ENCODE measurements around the gene DOCK6.

DOCK6 gene

GRCh38 chr19:11291991-11292390 is 29.7 kb upstream of the DOCK6 start:
- no peak overlapping the region for H3K9ac ChIP-seq (ENCODE audit: low read length)
- H3K9me3 ChIP-seq (ENCODE audit: low read length) = no peaks in the 10 kb centered on the region
- H3K27ac ChIP-seq (ENCODE audit: low read depth, low read length) = no peak overlapping the region
- H3K4me3 ChIP-seq (ENCODE audit: low read depth in 1 of 2, low read length in 2 of 2) = no peak overlapping the region
- H3K36me3 ChIP-seq (ENCODE audit: insufficient read depth, low read length) = no peaks in the 10 kb centered on the region
- H3K27me3 ChIP-seq (ENCODE audit: control insufficient read depth in 1 of 2, insufficient read depth in 2 of 2, low read length in 2 of 2) = no peaks in the 10 kb centered on the region
- peaks cover 11% of the 10 kb centered on the region for H3K4me1 ChIP-seq (ENCODE audit: insufficient read depth, low read length)

- H3K9me3 ChIP-seq (ENCODE audit: low read length) = no peaks in the 10 kb centered on the region
- H3K9ac ChIP-seq (ENCODE audit: low read length) = no peak overlapping the region
- no peak overlapping the region for H3K27ac ChIP-seq (ENCODE audit: low read depth, low read length)
- peaks cover 9% of the 10 kb centered on the region for H3K4me1 ChIP-seq (ENCODE audit: insufficient read depth, low read length)
- H3K27me3 ChIP-seq (ENCODE audit: control insufficient read depth in 1 of 2, insufficient read depth in 2 of 2, low read length in 2 of 2) = no peaks in the 10 kb centered on the region
- no peaks in the 10 kb centered on the region for H3K36me3 ChIP-seq (ENCODE audit: insufficient read depth, low read length)
- H3K4me3 ChIP-seq (ENCODE audit: low read depth in 1 of 2, low read length in 2 of 2) = no peak overlapping the region
Observed at GRCh38 chr19:11291415-11291814, 29.1 kb upstream of the DOCK6 start.

GRCh38 chr19:11290256-11290655 is 27.9 kb upstream of the DOCK6 start:
- H3K36me3 ChIP-seq (ENCODE audit: insufficient read depth, low read length) = no peaks in the 10 kb centered on the region
- H3K4me3 ChIP-seq (ENCODE audit: low read depth in 1 of 2, low read length in 2 of 2) = no peak overlapping the region
- H3K27me3 ChIP-seq (ENCODE audit: control insufficient read depth in 1 of 2, insufficient read depth in 2 of 2, low read length in 2 of 2) = no peaks in the 10 kb centered on the region
- H3K9me3 ChIP-seq (ENCODE audit: low read length) = no peaks in the 10 kb centered on the region
- no peak overlapping the region for H3K27ac ChIP-seq (ENCODE audit: low read depth, low read length)
- no peak overlapping the region for H3K9ac ChIP-seq (ENCODE audit: low read length)
- peaks cover 4% of the 10 kb centered on the region for H3K4me1 ChIP-seq (ENCODE audit: insufficient read depth, low read length)

- Histone ChIP-seq H3K27ac (ENCODE audit: low read depth, low read length) (no peak overlapping the region), H3K9ac (ENCODE audit: low read length) (no peak overlapping the region), H3K9me3 (ENCODE audit: low read length) (no peaks in the 10 kb centered on the region), H3K4me1 (ENCODE audit: insufficient read depth, low read length) (no peaks in the 10 kb centered on the region), H3K27me3 (ENCODE audit: control insufficient read depth in 1 of 2, insufficient read depth in 2 of 2, low read length in 2 of 2) (no peaks in the 10 kb centered on the region), H3K4me3 (ENCODE audit: low read depth in 1 of 2, low read length in 2 of 2) (no peak overlapping the region), H3K36me3 (ENCODE audit: insufficient read depth, low read length) (no peaks in the 10 kb centered on the region)
Observed at GRCh38 chr19:11288349-11288748, 26.0 kb upstream of the DOCK6 start.

GRCh38 chr19:11286312-11286974 is 24.1 kb upstream of the DOCK6 start:
- H3K27me3 ChIP-seq (ENCODE audit: control insufficient read depth in 1 of 2, insufficient read depth in 2 of 2, low read length in 2 of 2) = no peaks in the 10 kb centered on the region
- H3K9me3 ChIP-seq (ENCODE audit: low read length) = no peaks in the 10 kb centered on the region
- no peak overlapping the region for H3K4me3 ChIP-seq (ENCODE audit: low read depth in 1 of 2, low read length in 2 of 2)
- no peaks in the 10 kb centered on the region for H3K36me3 ChIP-seq (ENCODE audit: insufficient read depth, low read length)
- H3K27ac ChIP-seq (ENCODE audit: low read depth, low read length) = no peak overlapping the region
- H3K9ac ChIP-seq (ENCODE audit: low read length) = no peak overlapping the region
- no peaks in the 10 kb centered on the region for H3K4me1 ChIP-seq (ENCODE audit: insufficient read depth, low read length)

GRCh38 chr19:11284515-11284914 is 22.2 kb upstream of the DOCK6 start:
- Histone ChIP-seq H3K36me3 (ENCODE audit: insufficient read depth, low read length) (no peaks in the 10 kb centered on the region), H3K9me3 (ENCODE audit: low read length) (no peaks in the 10 kb centered on the region), H3K27ac (ENCODE audit: low read depth, low read length) (no peak overlapping the region), H3K27me3 (ENCODE audit: control insufficient read depth in 1 of 2, insufficient read depth in 2 of 2, low read length in 2 of 2) (no peaks in the 10 kb centered on the region), H3K4me1 (ENCODE audit: insufficient read depth, low read length) (no peaks in the 10 kb centered on the region), H3K9ac (ENCODE audit: low read length) (no peak overlapping the region), H3K4me3 (ENCODE audit: low read depth in 1 of 2, low read length in 2 of 2) (no peak overlapping the region)

GRCh38 chr19:11281356-11282049 is 19.2 kb upstream of the DOCK6 start:
- Histone ChIP-seq H3K27ac (ENCODE audit: low read depth, low read length) (no peak overlapping the region), H3K4me1 (ENCODE audit: insufficient read depth, low read length) (no peaks in the 10 kb centered on the region), H3K9ac (ENCODE audit: low read length) (no peak overlapping the region), H3K4me3 (ENCODE audit: low read depth in 1 of 2, low read length in 2 of 2) (no peak overlapping the region), H3K27me3 (ENCODE audit: control insufficient read depth in 1 of 2, insufficient read depth in 2 of 2, low read length in 2 of 2) (no peaks in the 10 kb centered on the region), H3K9me3 (ENCODE audit: low read length) (no peaks in the 10 kb centered on the region), H3K36me3 (ENCODE audit: insufficient read depth, low read length) (no peaks in the 10 kb centered on the region)

GRCh38 chr19:11279505-11280236 is 17.3 kb upstream of the DOCK6 start:
- Histone ChIP-seq H3K9me3 (ENCODE audit: low read length) (no peaks in the 10 kb centered on the region), H3K36me3 (ENCODE audit: insufficient read depth, low read length) (no peaks in the 10 kb centered on the region), H3K4me3 (ENCODE audit: low read depth in 1 of 2, low read length in 2 of 2) (no peak overlapping the region), H3K27ac (ENCODE audit: low read depth, low read length) (no peak overlapping the region), H3K4me1 (ENCODE audit: insufficient read depth, low read length) (no peaks in the 10 kb centered on the region), H3K27me3 (ENCODE audit: control insufficient read depth in 1 of 2, insufficient read depth in 2 of 2, low read length in 2 of 2) (no peaks in the 10 kb centered on the region), H3K9ac (ENCODE audit: low read length) (no peak overlapping the region)

- no peak overlapping the region for H3K9ac ChIP-seq (ENCODE audit: low read length)
- H3K9me3 ChIP-seq (ENCODE audit: low read length) = no peaks in the 10 kb centered on the region
- H3K27ac ChIP-seq (ENCODE audit: low read depth, low read length) = no peak overlapping the region
- no peaks in the 10 kb centered on the region for H3K36me3 ChIP-seq (ENCODE audit: insufficient read depth, low read length)
- no peak overlapping the region for H3K4me3 ChIP-seq (ENCODE audit: low read depth in 1 of 2, low read length in 2 of 2)
- no peaks in the 10 kb centered on the region for H3K27me3 ChIP-seq (ENCODE audit: control insufficient read depth in 1 of 2, insufficient read depth in 2 of 2, low read length in 2 of 2)
- no peaks in the 10 kb centered on the region for H3K4me1 ChIP-seq (ENCODE audit: insufficient read depth, low read length)
Observed at GRCh38 chr19:11278670-11279069, 16.3 kb upstream of the DOCK6 start.

- Histone ChIP-seq H3K36me3 (ENCODE audit: insufficient read depth, low read length) (no peaks in the 10 kb centered on the region), H3K9me3 (ENCODE audit: low read length) (no peaks in the 10 kb centered on the region), H3K27me3 (ENCODE audit: control insufficient read depth in 1 of 2, insufficient read depth in 2 of 2, low read length in 2 of 2) (no peaks in the 10 kb centered on the region), H3K4me1 (ENCODE audit: insufficient read depth, low read length) (peaks cover under 1% of the 10 kb centered on the region), H3K27ac (ENCODE audit: low read depth, low read length) (no peak overlapping the region), H3K9ac (ENCODE audit: low read length) (no peak overlapping the region), H3K4me3 (ENCODE audit: low read depth in 1 of 2, low read length in 2 of 2) (no peak overlapping the region)
Observed at GRCh38 chr19:11274533-11275086, 12.3 kb upstream of the DOCK6 start.

GRCh38 chr19:11273989-11274388 is 11.7 kb upstream of the DOCK6 start:
- Histone ChIP-seq H3K4me1 (ENCODE audit: insufficient read depth, low read length) (peaks cover 7% of the 10 kb centered on the region), H3K27ac (ENCODE audit: low read depth, low read length) (no peak overlapping the region), H3K9me3 (ENCODE audit: low read length) (no peaks in the 10 kb centered on the region), H3K36me3 (ENCODE audit: insufficient read depth, low read length) (no peaks in the 10 kb centered on the region), H3K9ac (ENCODE audit: low read length) (no peak overlapping the region), H3K4me3 (ENCODE audit: low read depth in 1 of 2, low read length in 2 of 2) (no peak overlapping the region), H3K27me3 (ENCODE audit: control insufficient read depth in 1 of 2, insufficient read depth in 2 of 2, low read length in 2 of 2) (no peaks in the 10 kb centered on the region)

Measured in muscle layer of colon (tissue), 2 donors.